Activated T-helper 2 cell treated with anti-CD3 and anti-CD28 coated beads, Interferon-gamma antibody, Interleukin-2, Interleukin-4, amounts not matched to agents 10 μg/mL and 5 μg/mL and 100 μg/mL, durations not matched to agents 14 hours and 24 hours and 36 hours (primary cell): ENCODE measurements around the gene RNF14. TPM values are rescaled to one million over a fixed set of nuclear protein-coding genes. Genes with fewer than 3 reads are reported as not detected.
A peak's percentile ranks its signal among the peaks of the same experiment; 100 is the strongest.
"Not testable (repeated sequence)": the region's sequence is repeated elsewhere in the genome, so short reads cannot be mapped to it uniquely, and the experiment has no call there.

Experiments
- DNase-seq: peaks from one replicate; pipeline ENCODE4 v3.0.0; 2021; ENCODE audit warnings: low spot score
- H3K27ac Mint-ChIP-seq: one replicate; pipeline ENCODE4 v1.8.0; 2021; ENCODE audit warnings: mixed read lengths
- H3K27me3 Mint-ChIP-seq: one replicate; pipeline ENCODE4 v1.8.0; 2021; ENCODE audit warnings: low read depth, mixed read lengths
- H3K36me3 Mint-ChIP-seq: one replicate; pipeline ENCODE4 v1.8.0; 2021; ENCODE audit warnings: low read depth, mixed read lengths
- H3K4me1 Mint-ChIP-seq: one replicate; pipeline ENCODE4 v1.8.0; 2021; ENCODE audit warnings: low read depth, mixed read lengths
- H3K4me3 Mint-ChIP-seq: one replicate; pipeline ENCODE4 v1.8.0; 2021; ENCODE audit warnings: low read depth, mild to moderate bottlenecking, moderate library complexity, mixed read lengths
- H3K9me3 Mint-ChIP-seq: one replicate; pipeline ENCODE4 v1.8.0; 2021; ENCODE audit warnings: mixed read lengths
- intact Hi-C: fragments of 100-400 bp; cut with micrococcal nuclease; formaldehyde crosslinking; loops from one replicate; pipeline ENCODE4 v1.15.1; 2023
- total RNA-seq: library from RNA; stranded (reverse); gene quantifications from 2 replicates; pipeline ENCODE4 v1.2.3, GENCODE V29; 2022

RNF14 gene
- total RNA-seq, 1 donor from 2014 or later = 24.1 TPM

DNA sequence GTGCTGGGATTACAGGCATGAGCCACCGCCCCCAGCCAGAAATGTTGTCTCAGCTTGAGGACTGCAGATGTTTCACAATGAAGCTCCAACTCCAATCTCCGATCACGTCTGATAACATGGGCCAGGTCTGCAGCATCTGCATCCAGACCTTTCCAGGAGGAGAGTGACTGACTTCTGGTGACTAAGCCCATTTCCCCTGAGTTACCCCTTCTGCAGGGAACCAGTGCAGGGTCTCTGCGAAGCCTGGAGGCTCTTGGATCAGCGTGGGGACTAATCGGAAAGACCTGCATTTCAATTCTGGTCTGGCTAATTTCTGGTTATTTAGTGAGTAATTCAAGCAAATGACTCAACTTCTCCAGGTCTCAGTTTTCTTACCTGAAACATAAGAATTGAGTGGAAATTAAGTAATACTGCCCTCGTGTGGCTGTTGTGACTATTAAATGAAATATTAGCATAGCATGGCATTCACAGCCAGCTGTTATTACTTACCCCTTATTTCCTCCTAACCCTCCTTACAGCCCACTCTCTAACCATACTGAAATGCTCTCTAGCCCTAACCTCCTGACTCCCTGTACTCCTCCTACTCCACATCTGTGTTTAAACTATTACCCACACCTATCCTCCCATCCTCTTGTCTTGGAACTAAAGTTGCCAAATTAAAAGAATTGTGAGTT lies 46.1 kb downstream of the RNF14 start:
- intact Hi-C loops = loop anchor here (1.0 kb wide), 3 partner anchors 23 to 339 kb away; no protein-coding TSS in a partner anchor
- H3K27me3 Mint-ChIP-seq = no peaks in the 10 kb centered on the region
- DNase-seq = peak; percentile 30
- peak overlapping the region; percentile 96 for H3K27ac Mint-ChIP-seq
- peak overlapping the region; percentile 41 for H3K4me3 Mint-ChIP-seq
- H3K9me3 Mint-ChIP-seq = peaks cover 1% of the 10 kb centered on the region
- peaks cover 61% of the 10 kb centered on the region for H3K4me1 Mint-ChIP-seq
- peaks cover 9% of the 10 kb centered on the region for H3K36me3 Mint-ChIP-seq

DNA sequence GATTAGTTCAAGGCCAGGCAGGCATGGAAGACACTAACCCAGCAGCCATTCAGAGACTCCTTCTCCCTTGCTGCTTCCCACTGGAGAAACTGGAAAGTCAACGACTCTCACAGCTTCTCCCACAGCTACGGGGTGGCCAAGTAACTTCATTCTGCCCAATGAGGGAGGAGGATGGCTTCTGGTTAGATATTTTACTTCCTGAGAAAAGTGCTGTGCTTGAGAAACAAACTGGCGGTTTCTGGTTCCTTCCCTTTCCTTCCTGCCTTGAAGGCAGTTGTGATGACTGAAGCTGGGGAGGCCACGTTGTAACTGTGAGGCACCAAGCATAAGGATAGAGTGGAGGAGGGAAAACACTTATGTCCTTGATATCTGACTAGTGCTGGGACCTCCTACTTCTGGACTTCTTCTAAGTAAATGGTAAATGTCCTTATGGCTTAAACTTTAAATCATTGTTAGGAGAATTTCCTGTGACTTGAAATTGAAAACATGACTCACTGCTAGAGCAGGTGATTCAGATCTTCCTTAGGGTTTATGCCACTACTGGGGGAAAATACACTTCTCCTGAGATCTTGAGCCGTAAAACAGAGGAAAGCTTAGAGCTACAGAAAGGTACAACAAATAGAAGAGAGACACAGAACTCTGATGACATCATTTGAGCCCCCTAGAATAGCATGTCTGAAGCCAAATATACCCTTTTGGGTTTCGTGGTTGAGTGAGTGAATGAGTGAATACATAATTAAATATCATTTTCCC lies 47.1 kb downstream of the RNF14 start:
- Mint-ChIP-seq H3K4me3 (peak overlapping the region; percentile 41), H3K4me1 (peaks cover 63% of the 10 kb centered on the region), H3K27me3 (no peaks in the 10 kb centered on the region), H3K36me3 (peaks cover 13% of the 10 kb centered on the region), H3K9me3 (peaks cover 7% of the 10 kb centered on the region), H3K27ac (peak overlapping the region; percentile 96)
- intact Hi-C loops = loop anchor here (1.0 to 2.0 kb wide), 11 partner anchors 9 to 338 kb away; partner anchors contain the start of gene RNF14
- DNase-seq = peak; percentile 53

DNA sequence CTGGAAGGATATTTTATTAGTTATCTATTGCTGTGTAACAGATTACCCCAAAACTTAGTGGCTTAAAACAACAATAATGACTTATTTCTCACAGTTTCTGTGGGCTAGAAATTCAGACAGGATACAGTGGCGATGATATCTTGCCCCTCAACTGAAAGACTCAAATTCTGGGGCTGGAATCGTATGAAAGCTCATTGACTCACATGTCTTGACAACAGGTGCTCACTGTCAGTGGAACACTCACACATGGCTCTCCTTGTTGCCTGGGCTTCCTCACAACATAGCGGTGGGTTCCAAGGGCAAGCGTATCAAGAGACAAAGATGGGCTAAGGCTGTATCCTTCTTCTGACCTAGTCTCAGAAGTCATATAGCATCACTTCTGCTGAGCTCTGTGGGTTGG lies 47.7 kb downstream of the RNF14 start:
- Mint-ChIP-seq H3K27me3 (no peaks in the 10 kb centered on the region), H3K9me3 (peaks cover 7% of the 10 kb centered on the region), H3K36me3 (peaks cover 9% of the 10 kb centered on the region), H3K4me1 (peaks cover 63% of the 10 kb centered on the region), H3K27ac (peak overlapping the region; percentile 96), H3K4me3 (peak overlapping the region; percentile 55)
- intact Hi-C loops = loop anchor here (1.0 to 2.0 kb wide), 8 partner anchors 9 to 168 kb away; partner anchors contain the start of gene RNF14
- DNase-seq = peak; percentile 46

DNA sequence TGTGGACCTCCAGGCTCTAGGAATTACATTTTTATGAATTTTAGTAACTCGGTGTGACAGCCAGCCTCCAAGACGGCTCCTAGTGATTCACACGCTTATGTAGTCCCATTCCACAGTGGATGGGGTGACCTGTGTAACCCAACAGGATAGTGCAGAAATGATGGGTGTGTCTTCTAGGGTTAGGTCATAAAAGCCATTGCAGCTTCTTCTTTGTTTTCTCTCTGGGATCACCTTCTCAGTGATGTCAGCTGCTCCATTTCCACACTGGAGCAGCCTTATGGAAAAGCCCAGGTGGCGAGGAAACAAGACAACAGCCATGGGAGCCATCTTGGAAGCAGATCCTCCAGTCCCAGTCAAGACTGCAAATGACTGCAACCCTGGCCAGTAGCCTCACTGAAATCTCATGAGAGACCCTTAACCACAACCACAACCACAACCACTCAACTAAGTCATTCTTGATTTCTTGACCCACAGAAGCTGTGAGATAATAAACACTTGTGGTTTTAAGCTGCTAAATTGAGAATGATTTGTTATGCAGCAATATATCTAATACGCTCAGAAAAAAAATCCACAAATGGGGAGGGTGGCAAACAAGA lies 49.0 kb downstream of the RNF14 start:
- Mint-ChIP-seq H3K27me3 (no peaks in the 10 kb centered on the region), H3K36me3 (peaks cover 6% of the 10 kb centered on the region), H3K9me3 (peaks cover 7% of the 10 kb centered on the region), H3K27ac (peak overlapping the region; percentile 81), H3K4me3 (no peak overlapping the region), H3K4me1 (peaks cover 56% of the 10 kb centered on the region)
- no peak for DNase-seq
- intact Hi-C loops = loop anchor here (2.0 kb wide), 3 partner anchors 55 to 169 kb away; no protein-coding TSS in a partner anchor

DNA sequence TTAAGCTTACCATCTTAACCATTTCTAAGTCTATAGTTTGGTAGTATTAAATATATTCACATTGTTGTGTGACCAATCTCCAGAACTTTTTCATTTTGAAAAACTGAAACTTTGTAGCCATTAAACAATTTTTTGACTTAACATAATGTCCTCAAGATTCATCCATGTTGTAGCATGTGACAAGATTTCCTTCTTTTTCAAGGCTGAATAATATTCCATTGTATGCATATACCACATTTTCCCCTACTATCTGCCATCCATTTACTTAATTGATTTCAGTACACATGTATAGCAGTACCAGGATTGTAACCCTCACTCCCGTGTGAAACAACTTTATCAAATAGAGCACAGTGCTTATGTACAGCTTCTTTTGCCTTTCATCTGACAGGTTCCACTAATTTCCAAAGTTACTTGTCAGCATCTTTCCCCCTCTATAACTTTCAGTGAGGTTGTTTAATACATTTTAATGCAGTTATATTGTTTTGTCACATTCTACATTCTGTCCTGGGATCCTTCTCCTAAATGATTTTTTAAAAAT lies 51.3 kb downstream of the RNF14 start:
- peaks cover 46% of the 10 kb centered on the region for H3K4me1 Mint-ChIP-seq
- no peak overlapping the region for H3K27ac Mint-ChIP-seq
- H3K4me3 Mint-ChIP-seq = no peak overlapping the region
- intact Hi-C loops = no loop called here
- no peaks in the 10 kb centered on the region for H3K27me3 Mint-ChIP-seq
- H3K36me3 Mint-ChIP-seq = peaks cover 6% of the 10 kb centered on the region
- peaks cover 7% of the 10 kb centered on the region for H3K9me3 Mint-ChIP-seq
- DNase-seq = no peak

DNA sequence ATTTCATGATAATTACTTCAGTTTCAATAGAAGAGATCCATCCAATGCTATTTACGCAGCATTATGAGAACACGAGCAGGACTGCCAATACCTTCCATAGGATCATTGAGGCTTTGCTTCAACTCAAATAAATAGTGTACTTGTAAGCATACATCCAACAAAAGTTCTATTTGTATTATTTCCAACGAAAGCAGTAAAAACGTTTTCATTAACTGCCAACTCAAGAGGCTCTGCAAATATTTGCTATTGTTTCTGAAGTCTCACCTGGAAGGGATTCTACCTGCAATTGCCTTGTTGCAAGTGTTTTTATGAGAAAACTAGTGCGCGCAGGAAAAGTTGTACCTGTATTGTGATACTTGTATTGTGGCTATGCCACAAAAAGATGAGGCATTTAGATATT lies 54.9 kb downstream of the RNF14 start:
- H3K36me3 Mint-ChIP-seq = peaks cover 6% of the 10 kb centered on the region
- intact Hi-C loops = no loop called here
- no peak overlapping the region for H3K27ac Mint-ChIP-seq

DNA sequence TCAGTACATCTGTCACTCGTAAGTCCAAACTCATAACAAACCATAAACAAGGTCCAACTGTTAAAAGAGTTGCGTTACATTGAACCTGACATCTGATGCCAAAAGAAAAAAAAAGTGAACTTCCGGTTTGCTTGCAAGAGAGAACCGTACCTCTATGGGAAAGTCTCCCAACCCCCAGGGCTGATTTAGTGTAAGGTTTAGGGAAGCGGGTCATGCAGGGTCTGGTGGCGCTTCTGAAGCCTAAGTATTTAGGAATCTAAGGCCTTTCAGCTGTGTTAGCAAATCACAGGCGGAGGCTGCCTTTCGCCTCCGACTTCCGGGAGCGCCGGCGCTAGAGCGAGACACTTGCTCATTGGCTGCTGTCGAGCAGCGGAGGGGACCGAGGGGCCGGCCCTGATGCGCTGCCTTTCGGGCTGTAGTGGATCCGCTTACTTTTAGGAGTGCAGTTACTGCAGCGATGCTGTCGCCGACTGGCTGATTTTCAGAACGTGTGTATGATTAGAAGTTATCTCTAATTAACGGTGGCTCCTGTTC lies 55.9 kb downstream of the RNF14 start:
- peak overlapping the region; percentile 96 for H3K27ac Mint-ChIP-seq

More for the DNA sequence above, 54.9 kb downstream of the RNF14 start:
- peaks cover 20% of the 10 kb centered on the region for H3K4me1 Mint-ChIP-seq
- H3K9me3 Mint-ChIP-seq = peaks cover 7% of the 10 kb centered on the region
- DNase-seq = no peak
- H3K27me3 Mint-ChIP-seq = no peaks in the 10 kb centered on the region
- H3K4me3 Mint-ChIP-seq = no peak overlapping the region

DNA sequence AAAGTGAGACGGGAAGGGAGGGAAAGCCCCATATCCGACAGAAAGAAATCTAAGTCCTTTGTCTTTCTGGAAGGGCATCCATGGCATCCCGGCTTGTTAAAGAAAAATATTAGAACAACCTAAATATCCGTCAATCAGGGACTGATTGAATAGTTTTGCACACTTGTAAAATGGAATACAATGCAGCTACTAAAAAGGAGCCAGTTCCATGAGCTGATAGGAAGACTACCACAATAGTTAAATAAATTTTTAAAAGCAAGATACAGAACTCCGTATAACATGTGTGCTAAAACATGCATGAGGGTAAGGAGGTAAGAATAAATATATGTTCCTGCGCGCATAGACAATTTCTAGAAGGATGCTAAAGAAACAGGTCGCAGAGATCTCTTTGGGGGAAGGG lies 56.7 kb downstream of the RNF14 start:
- H3K36me3 Mint-ChIP-seq = no peaks in the 10 kb centered on the region
- intact Hi-C loops = loop anchor here (1.0 kb wide), 1 partner anchor 9 kb away; no protein-coding TSS in a partner anchor
- H3K4me3 Mint-ChIP-seq = peak overlapping the region; percentile 83
- H3K27ac Mint-ChIP-seq = peak overlapping the region; percentile 96
- H3K27me3 Mint-ChIP-seq = no peaks in the 10 kb centered on the region
- no peak for DNase-seq
- H3K9me3 Mint-ChIP-seq = peaks cover under 1% of the 10 kb centered on the region
- peaks cover 16% of the 10 kb centered on the region for H3K4me1 Mint-ChIP-seq

More for the DNA sequence above, 55.9 kb downstream of the RNF14 start:
- peaks cover 7% of the 10 kb centered on the region for H3K9me3 Mint-ChIP-seq
- no peaks in the 10 kb centered on the region for H3K27me3 Mint-ChIP-seq
- peak; percentile 81 for DNase-seq
- intact Hi-C loops = loop anchor here (1.0 kb wide), 1 partner anchor 9 kb away; no protein-coding TSS in a partner anchor
- H3K4me1 Mint-ChIP-seq = peaks cover 18% of the 10 kb centered on the region
- H3K4me3 Mint-ChIP-seq = peak overlapping the region; percentile 83
- peaks cover 6% of the 10 kb centered on the region for H3K36me3 Mint-ChIP-seq

DNA sequence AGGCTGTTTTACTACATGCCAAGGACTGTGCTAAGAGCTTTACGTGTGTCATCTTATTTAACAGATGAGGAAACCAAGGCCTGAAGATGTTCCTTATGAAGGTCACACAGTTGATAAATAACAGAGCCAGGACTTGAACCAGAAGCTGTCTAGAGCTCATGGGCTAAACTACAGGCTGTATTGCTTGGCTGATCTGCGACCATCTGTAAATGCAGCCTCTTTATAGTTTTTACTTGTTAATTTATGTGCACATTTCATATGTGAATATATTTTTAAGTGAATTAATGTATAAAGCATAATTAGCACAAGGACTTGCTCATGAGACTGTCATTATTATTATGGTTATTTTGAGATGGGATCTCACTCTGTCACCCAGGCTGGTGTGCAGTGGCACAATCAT lies 63.2 kb downstream of the RNF14 start:
- Mint-ChIP-seq H3K4me3 (no peak overlapping the region), H3K4me1 (peaks cover 11% of the 10 kb centered on the region), H3K27ac (no peak overlapping the region), H3K27me3 (no peaks in the 10 kb centered on the region), H3K36me3 (no peaks in the 10 kb centered on the region), H3K9me3 (no peaks in the 10 kb centered on the region)
- no peak for DNase-seq
- intact Hi-C loops = no loop called here

DNA sequence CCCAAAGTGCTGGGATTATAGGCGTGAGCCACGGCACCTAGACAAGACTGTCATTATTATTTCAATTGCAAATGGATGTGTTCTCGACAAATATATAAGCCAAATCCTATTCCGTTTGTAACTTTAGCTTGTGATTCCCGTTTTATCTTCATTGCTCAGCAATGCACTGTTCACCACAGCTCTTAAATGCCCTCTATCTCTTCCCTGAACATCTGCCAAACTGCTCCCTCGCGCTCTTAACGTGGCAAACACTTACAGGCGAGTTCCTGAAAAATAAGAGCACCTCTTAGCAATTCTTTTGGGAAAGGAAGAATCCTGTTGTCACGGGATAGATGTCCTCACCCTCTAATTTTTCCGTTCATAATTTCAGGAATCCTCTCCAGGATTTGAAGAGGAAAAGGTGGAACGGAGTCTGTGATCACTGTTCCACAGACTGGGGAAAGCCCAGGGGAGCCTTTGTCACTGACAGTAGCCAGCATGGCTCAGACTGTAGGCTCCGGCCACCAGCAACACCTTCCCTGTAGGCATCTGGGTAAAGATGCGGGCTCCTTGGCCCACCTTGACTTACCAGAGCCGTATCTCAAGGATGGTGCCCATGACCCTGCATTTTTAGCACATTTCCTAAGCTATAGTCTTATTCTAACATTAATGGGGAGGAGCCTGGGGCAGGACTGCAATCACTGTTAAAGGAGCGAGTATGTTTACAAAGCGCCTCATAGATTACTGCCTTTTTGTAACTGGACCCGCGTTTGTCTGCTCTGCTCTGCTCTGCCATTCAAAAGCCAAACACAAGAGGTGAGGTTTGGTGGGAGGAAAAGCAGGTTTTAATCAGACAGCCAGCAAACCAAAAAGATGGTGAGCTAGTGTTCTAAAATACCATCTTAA lies 64.1 kb downstream of the RNF14 start:
- no peaks in the 10 kb centered on the region for H3K27me3 Mint-ChIP-seq
- H3K4me3 Mint-ChIP-seq = no peak overlapping the region
- H3K27ac Mint-ChIP-seq = no peak overlapping the region
- intact Hi-C loops = no loop called here
- H3K4me1 Mint-ChIP-seq = peaks cover 11% of the 10 kb centered on the region
- no peak for DNase-seq
- H3K9me3 Mint-ChIP-seq = no peaks in the 10 kb centered on the region
- no peaks in the 10 kb centered on the region for H3K36me3 Mint-ChIP-seq

DNA sequence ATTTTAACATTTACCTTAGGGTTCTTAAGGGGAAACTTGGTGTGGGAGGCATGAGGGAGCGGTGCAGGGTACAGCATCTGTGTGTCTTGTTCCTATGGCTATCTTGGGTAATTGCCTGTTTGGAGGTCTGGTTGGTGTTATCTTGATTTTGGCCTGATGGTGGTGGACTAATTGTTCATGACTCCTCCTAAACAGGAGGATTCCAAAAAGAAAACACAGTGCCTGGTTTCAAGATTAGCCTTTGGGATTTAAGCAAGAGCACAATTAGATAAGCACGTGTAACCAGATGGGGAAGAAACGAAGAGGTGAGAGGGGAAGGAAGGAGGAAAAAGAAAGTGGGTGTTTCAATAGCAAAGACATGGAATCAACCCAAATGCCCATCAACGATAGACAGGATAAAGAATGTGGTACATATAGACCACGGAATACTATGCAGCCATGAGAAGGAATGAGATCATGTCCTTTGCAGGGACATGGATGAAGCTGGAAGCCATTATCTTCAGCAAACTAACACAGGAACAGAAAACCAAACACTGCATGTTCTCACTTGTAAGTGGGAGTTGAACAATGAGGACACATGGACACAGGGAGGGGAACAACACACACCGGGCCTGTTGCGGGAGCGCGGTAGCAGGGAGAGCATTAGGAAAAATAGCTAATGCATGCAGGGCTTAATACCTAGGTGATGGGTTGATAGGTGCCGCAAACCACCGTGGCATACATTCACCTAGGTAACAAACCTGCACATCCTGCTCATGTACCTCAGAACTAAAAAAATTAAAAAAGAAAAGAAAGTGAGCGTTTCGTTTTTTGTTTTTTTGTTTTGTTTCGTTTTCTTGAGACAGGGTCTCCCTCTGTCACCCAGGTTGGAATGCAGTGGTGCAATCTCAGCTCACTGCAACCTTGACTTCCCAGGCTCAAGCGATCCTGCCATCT lies 65.0 kb downstream of the RNF14 start:
- H3K9me3 Mint-ChIP-seq, H3K4me3 Mint-ChIP-seq, H3K27ac Mint-ChIP-seq, H3K27me3 Mint-ChIP-seq, intact Hi-C loops, H3K36me3 Mint-ChIP-seq, DNase-seq: not testable (repeated sequence)
- H3K4me1 Mint-ChIP-seq = peaks cover 11% of the 10 kb centered on the region
